Frontal cortex (tissue), 4 donors: ENCODE results near the gene DQX1. TPM values are rescaled to one million over a fixed set of nuclear protein-coding genes. Genes with fewer than 3 reads are reported as not detected.
"Not testable (repeated sequence)": the region's sequence is repeated elsewhere in the genome, so short reads cannot be mapped to it uniquely, and the experiment has no call there.

Experiments used
- DNase-seq, 2 donors: peaks; one replicate each; pipeline ENCODE4 v3.0.0; 2012; ENCODE audit warnings: low spot score in 2 of 2
- FAIRE-seq: peaks from 2 replicates; lab custom pipeline; 2012; peaks lifted over from hg19 to GRCh38; lab: Jason Lieb, UNC
- total RNA-seq: library from RNA; depleted of rRNA; stranded (reverse); fragments of >200 nt; gene quantifications from one replicate; pipeline ENCODE4 v1.2.3, GENCODE V29; 2014
- donor health status: control.
- donor health status: control.
- donor health status: control.

Gene DQX1
- total RNA-seq, 1 donor from 2014 or later = not detected

DNA sequence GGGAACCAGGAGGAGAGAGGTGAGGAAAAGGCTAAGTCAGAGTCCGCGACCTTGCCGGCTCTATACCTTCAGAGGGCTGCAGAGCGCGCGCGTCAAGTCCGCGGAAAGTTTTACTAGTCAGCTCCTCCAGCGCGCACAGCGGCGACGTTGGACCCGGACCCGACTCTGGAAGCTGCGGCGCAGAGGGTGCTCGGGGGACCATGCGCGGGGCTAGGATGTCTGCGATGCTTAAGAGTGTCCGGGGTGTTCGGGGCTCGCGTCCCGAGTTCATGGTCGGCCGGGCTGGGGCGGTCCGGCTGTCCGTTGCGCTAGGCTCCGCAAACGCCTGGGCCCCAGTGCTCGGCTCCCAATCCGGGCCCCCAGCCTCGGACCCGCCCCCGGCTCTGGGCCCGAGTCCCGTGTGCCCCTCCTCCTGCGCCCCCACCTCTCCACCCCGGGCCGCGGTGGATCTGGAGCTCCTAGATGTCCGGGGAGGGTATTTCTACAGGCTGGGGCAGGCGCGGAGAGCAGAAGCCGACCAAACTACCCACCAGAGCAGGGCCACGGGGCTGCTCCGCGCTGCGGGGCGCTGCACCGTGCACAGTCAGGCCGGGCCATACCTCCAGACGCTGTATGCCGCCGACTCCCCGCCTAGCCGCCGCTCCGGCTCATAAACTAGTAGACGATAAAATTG lies 26.6 kb downstream of the DQX1 start, which contains the start of gene LBX2:
LBX2 (minus strand) TSS at position 337 of the 673 bp plus-strand sequence; CDS start at position 271, 66 bp downstream.
- FAIRE-seq (no peak), DNase-seq (no peak)

DNA sequence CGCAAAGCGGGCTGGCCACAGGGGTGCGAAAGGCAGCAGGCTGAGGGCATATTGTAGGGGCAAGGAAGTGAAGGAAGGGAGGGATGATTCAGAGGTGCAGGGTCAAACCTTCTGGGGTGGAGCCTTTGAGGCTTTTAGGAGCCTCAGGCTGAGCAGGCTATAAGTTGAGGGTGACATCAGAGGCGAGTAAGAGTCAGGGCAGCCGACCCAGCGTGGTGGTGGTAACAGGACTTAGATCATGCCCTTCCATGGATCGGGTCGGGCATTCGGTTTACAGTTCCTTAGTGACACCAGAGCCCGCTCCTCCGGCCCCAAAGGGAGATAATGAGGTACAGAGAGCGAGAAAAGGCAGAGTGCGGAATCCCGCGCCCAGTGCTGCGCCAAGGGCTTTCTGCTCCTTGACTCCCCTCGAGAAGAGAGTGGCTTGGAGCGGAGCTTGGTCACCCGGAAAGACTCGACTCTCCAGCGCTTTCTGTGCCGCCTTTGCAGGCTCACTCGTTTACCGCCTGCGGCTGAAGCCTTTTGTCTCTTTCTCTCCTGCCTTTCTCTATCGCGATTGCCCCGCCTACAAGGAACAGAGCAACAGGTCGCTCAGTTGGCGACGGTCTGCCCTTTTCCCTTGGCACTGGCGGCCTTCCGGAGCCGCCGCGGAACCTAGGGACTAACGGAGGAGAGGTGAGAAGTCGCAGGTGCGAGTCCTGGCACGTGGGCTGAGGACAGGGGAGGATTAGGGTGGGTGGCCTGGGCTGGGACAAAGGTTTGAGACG lies 27.3 kb downstream of the DQX1 start:
- DNase-seq = peak in 1 of 2 donors; percentile 31
- FAIRE-seq = no peak

DNA sequence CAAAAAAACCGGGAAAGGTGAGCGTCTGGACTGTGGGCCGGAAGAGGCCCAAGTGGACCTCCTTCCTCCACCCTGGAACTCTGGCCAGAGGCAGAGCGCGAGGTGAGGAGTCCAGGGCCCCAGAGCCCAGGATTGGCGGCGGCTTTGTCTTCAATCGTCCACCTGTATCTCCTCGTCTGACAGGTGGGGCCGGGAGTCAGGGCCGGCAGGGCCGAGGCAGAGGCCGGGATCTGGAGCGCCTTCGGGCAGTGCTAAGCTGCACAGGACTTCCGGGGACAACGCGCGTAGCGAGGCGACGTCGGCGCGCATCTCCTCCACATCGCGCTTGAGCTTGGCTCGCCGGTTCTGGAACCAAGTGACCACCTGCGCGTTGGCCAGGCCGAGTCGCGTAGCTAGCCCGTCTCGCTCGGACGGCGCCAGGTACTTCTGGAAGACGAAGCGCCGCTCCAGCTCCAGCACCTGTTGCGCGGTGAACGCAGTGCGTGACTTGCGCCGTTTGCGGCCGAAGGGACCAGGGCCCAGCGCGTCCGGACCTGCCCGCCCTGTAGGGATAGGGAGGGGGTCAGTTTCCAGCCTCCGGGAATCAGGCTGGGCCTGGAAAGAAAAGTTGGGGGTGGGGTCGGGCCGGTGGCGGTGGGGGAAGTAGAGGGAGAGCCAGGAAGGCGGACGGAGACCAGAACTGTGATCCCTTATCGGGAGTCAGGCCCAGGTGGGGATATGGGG lies 28.1 kb downstream of the DQX1 start:
- DNase-seq (no peak), FAIRE-seq (no peak)

DNA sequence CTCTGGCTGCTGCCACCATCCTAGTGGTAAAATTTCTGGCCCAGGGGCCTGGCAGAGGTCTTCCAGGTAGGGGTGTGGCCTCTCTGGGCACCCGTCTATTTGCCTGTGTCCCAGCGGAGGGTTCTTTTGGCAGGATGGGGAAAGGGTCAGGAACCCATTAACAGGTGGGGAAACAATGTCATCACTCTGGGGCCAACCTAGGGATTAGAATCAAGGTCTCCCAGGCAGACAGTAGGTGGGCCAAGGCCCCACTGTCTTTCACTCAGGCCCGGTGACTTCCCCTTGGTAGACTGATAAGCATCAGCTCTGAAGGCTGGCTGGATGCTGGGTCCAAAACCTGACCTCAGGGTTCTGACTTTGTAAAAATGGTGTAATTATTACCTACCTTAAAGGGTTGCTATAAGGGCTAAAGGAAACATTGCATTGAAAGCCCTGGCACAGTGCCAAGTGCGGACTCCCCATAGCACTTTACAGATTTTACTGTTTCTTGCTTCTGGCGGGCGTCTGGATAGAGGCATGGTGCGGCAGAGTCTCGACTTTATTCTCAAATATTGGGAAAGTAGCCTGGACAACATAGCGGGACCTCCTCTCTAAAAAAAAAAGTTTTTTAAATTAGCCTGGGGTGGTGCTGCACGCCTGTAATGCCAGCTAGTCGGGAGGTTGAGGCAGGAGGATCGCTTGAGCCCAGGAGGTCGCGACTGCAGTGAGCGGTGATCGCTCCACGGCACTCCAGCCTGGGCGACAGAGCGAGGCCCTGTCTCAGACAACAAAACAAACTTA lies 28.8 kb downstream of the DQX1 start:
- FAIRE-seq (no peak), DNase-seq (peak in 1 of 2 donors; percentile 31)

DNA sequence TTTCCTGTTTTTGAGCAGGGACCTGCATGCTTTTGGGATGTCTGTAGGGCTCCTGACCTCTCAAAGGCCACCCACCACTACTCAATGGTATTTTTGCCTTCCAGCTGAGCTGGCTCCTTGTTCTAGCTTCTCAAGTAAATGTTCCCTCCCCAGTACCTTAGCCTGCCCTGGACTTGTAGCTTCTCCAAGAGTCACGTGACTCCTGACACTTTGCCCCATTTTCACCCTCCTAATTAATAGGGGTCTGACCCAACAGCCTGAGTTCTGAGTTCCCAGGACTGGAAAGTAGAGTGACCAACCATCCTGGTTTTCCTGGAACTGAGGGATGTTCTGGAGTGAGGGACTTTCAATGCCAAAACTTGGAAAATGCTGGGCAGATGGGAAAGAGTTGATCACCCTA lies 30.6 kb downstream of the DQX1 start:
- DNase-seq (no peak), FAIRE-seq (no peak)

DNA sequence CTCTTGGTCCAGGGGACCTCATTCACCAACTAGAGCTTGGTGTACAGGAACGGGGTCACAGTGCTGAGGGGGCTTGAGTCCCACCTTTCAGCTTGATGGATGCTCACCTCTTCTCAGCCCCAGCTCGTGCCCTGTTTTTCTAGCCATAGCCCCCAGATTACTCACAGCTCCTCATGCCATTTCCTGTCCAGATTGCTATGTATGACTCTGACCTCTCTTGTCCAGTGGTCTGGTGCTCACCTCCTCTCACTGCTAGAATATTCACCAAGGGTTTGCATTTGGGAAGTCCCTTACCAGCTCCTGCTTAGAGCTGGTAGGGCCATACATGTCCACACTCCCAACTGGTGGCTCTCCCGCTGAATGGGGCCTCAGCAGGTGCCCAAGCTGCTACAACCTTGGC lies 32.5 kb downstream of the DQX1 start:
- FAIRE-seq = no peak

DNA sequence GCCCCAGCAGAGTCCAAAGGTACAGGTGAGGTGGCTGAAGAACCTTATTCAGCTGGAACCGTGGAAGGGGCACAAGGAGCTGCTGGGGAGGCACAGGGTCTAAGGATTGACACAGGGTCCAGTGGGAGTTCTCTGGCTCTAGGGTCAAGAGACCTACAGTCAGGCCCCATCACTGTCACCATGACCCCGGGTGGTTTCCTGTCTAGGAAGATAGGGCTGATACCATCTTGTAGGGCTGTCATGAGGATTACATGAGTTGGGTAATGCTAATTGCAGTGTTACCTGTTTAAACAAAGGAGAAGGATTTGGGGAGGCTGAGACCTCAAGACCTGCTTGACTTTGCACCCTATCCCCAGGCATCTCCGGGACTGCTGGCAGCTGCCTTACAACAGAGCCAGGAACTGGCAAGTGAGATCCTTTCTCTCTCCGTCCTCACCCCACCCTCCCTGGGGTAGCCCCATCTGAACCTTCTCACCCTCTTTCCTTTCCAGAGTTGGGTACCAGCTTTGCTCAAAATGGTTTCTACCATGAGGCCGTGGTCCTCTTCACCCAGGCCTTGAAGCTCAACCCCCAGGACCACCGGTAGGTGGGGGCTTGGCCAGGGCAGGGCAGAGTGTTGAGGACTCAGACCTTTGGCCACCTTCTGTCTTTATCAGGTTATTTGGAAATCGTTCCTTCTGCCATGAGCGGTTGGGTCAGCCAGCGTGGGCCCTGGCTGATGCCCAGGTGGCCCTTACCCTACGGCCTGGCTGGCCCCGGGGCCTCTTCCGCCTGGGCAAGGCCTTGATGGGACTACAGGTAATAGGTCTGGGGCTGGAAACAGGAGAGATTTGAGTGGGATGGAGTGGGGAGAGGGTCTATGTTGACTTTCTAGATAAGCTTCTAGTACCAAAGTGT lies 34.1 kb downstream of the DQX1 start:
- no peak for FAIRE-seq
- DNase-seq = no peak

More for the DNA sequence above, 32.5 kb downstream of the DQX1 start:
- no peak for DNase-seq

DNA sequence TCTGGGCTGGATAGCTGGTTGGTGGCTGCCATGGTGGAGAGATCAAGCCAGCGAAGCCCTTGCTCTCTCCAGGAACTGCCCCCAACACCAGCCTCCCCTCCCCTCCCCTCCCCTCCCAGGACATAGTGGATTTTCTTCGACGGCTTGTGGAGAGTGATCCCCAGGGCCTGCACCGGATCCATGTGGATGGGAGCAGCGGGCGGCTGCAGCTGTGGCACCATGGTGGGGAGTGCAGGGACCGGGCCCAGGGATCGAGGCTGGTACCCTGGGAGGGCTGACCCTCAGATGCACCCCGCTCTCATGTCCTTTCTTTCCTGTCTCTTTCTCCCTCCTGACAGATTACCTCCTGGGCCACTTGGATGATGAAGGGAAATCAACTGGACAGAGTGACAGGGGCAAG lies 36.1 kb downstream of the DQX1 start:
- DNase-seq (no peak), FAIRE-seq (no peak)

DNA sequence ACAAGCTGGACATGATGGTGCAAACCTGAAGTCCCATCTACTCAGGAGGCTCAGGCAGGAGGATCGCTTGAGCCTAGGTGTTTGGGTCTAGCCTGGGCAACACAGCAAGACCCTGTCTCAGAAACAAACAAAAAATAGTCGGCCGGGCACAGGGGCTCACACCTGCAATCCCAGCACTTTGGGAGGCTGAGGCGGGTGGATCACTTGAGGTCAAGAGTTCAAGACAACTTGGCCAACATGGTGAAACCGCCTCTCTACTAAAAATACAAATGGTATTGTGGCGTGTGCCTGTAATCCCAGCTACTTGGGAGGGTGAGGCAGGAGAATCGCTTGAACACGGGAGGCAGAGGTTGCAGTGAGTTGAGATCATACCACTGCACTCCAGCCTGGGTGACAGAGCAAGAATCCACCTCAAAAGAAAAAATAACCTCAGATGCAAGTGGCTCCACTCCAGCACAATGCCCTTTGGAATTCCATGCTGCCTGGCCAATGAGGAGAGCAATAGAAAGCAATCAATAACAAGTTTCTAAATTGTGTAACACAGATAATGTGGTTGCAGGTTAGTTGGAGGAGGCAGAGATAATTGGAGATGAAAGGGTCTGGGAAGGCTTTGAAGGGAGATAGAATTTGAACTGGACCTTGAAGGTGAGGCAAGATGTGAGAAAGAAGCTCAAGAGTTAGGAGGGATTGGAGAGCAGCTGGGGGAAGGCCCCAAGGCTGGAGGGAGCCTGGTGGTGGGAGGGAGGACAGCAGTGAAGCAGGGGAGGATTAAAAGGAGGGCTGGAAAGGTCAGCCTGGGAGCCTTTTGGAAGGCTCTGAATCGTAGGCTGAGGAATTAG lies 37.2 kb downstream of the DQX1 start:
- DNase-seq (no peak), FAIRE-seq (no peak)

DNA sequence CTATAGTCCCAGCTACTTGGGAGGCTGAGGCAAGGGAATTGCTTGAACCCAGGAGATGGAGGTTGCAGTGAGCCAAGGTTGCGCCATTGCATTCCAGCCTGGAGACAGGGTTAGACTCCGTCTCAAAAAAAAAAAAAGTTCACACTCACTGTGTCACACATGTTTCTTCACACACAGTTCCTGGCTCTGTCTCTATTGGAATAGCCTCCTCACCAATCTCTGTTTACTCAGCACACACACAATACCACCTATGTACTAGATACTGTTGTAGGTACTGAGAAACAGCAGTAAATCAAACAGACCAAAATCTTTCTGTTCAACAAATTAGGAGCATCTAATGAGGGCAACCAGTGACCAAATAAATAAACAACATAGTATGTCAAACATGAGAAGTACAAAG lies 39.9 kb downstream of the DQX1 start:
- DNase-seq (no peak), FAIRE-seq (no peak)

DNA sequence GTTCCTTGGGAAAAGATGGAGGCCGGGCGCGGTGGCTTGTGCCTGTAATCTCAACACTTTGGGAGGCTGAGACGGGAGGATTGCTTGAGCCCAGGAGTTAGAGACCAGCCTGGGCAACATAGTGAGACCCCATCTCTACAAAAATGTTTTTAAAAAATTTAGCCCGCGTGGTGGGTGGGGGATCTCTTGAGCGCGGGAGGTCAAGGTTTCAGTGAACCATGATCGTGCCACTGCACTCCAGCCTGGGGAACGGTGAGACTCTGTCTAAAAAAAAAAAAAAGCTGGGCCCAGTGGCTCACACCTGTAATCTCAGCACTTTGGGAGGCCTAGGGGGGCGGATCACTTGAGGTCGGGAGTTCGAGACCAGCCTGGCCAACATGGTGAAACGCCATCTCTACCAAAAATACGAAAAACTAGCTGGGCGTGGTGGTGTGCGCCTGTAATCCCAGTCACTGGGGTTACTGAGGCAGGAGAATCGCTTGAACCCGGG lies 42.3 kb downstream of the DQX1 start:
- not testable (repeated sequence) for FAIRE-seq, DNase-seq

DNA sequence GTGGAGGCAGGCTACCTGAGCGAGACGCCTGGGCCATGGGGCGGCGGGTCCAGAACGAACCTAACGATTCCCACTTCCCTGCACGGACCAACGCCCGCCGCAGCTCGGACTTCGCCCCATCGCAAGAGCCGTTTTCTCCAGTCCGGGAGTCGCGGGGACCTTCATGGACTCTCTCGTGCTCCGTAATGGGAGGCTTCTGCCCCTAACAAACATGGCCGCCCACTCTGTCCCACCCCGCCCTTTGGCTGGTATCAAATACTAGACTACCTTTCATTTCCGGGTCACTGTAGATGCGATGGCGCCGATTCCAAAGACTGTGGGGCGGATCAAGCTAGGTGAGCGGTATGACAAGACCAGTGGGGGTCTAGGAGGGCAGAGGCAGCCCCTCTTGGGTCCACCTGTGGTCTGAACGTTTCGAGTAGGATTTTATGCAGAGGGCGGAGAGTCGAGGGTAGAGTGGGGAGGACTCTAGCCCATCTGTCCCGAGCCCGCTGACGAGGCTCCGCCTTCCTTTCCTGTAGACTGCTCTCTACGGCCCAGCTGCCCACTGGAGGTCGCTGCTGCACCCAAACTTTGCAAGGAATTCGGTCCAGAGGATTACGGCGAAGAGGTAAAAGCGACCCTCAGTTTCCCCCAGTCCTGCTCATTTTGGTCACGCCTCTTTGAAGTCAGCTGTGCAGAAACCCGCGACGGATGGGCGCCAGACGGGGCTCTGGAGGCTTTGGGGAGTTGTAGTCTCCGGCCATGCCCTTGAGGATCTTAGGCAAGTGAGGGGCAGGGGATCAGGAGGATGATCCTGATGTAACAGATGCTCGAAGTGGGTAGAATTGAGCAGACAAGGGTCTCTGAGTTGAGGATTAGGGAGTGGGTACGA lies 43.0 kb downstream of the DQX1 start, which contains the start of the genes CCDC142 and TTC31:
CCDC142 (minus strand) TSS at position 198 of the 874 bp plus-strand sequence; CDS start at position 37, 161 bp downstream.
TTC31 (plus strand) TSS at position 281 of the 874 bp plus-strand sequence; CDS start at position 296, 15 bp downstream.
- FAIRE-seq (no peak), DNase-seq (peak; percentile 90 to 93)

DNA sequence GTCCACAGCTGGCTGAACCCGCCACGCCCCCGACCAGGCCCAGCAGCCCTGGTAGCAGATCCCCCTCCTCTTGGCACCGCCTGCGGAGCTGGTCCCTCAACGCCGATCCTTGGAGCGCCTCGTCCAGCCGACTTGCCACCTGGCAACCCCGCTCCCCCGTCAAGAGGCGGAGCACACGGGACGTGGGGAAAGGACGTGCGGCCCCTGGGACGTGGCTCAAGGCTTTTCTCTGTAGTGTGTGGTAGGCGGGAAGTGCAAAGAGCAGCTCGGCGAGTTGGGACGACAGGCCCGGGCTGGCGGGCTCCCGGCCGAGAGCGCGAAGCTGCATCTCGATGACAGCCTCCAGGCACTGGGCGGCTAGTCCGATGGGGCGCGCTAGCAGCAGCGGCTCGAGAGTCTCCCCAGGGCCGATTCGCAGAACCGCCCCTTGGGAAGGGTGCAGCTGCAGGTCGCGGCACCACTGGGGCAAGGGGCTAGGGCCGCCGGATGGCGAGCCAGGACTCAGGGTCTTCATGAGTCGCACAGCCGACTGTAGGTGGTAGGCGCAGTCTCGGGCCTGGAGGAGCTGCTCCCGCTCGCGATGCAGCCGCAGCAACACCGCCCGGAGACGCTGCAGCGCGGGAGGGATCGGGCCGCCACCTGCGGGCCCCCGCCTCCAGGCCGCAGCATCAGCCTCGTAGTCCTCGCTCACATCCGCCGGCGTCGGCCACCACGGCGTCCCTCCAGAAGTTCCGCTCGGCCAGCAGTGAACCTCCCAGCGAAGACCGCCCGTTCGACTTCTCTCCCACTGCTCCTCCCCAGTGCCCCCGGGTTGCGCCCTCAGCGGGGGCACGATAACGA lies 43.9 kb downstream of the DQX1 start:
- FAIRE-seq (no peak), DNase-seq (no peak)

DNA sequence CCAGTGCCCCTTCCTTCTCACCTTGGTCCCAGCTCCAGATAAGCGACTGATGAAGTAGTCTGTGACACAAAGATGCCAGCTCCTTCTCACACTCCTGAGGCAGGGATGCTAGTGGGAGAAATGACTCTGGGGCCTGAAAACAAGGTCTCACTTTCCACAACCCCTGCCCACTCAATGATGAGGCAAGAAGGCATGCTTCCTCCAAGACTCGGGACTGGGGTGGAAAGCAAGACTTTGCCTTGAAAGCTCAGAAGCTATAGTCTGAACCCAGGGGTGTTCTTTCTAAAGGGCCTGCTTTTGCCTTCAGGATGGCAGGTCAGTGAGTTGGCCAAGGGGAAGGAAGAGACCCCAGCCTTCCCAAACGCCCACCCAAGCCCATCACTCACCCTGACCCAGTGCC lies 44.6 kb downstream of the DQX1 start:
- no peak for DNase-seq
- no peak for FAIRE-seq

DNA sequence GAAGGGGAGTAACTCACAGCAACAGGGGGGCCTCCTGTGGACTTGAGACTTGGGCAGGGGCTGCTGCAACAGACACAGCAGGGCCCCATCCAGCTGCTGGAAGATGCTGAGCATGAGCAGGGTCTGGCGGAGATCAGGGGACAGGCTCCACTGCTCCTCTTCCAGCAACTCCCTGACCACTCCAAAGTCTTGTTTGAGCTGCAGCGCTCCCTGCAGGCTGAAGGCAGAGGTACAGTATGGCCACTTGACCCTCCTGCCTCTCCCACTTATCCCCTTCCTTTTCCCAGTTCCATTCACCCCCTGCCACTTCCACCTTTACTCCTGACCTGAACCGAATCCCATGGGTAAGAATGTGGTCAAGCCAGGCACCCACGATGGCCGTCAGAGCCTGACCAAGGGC lies 51.1 kb downstream of the DQX1 start:
- DNase-seq (no peak), FAIRE-seq (no peak)

DNA sequence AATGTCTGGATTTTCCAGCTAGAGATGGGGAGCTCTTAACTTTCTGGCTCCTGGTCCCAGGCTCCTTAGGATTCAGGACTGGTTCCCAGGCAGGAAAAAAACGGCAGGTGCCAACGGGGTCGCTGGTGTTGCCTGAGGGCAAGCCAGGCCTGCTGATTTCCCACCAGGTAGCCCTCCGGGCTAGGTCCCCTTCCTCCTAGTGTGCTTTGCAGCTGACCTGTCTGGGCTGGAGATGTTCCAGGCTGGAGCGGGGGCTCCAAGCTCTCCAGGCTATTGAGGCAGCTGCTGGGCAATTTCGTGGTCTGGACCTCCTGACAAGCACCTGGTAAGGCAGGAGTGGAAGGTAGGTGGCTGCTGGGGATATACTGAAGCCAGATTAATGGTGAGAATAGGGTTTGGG lies 51.5 kb downstream of the DQX1 start:
- DNase-seq (no peak), FAIRE-seq (no peak)
